CD4-positive, alpha-beta T cell (primary cell): Measurements from ENCODE around the gene LIPK. TPM values are rescaled to one million over a fixed set of nuclear protein-coding genes. Genes with fewer than 3 reads are reported as not detected.

Experiments
- ATAC-seq: fragments of 200-7000 bp; cut with Tn5 transposase; one replicate; pipeline ENCODE4 v1.10.0; 2022; ENCODE audit warnings: mild to moderate bottlenecking; ENCODE audit not compliant: poor library complexity
- CTCF ChIA-PET: fragments of 350-600 bp; sonication (Branson Sonifier 250); formaldehyde crosslinking; loops from one replicate; lab custom pipeline; 2021; ENCODE audit warnings: antibody characterized with exemption, inconsistent platforms; lab: Charles Lee
- POLR2A ChIA-PET: fragments of 350-600 bp; sonication (Branson Sonifier 250); formaldehyde crosslinking; loops from one replicate; lab custom pipeline; 2021; ENCODE audit warnings: antibody characterized with exemption, inconsistent platforms; lab: Charles Lee
- DNase-seq, 14 experiments: peaks; one replicate each; pipeline ENCODE4 v3.0.0-alpha.2; 2013 to 2020; ENCODE audit warnings: mixed read lengths in 2 of 14
- H3K27ac ChIP-seq, 2 donors: one replicate each; pipeline versions ENCODE4 v1.5.1 to v1.7.0; 2013; ENCODE audit warnings: low read length in 2 of 2, low read depth in 1 of 2, mild to moderate bottlenecking in 1 of 2
- H3K27me3 ChIP-seq, 2 experiments: 1 replicate in 1 of 2; 2 replicates in 1 of 2; pipeline versions ENCODE4 v1.6.1 to v1.7.0; 2013; ENCODE audit warnings: low read length in 2 of 2, control low read depth in 1 of 2, mild to moderate bottlenecking in 1 of 2, moderate library complexity in 1 of 2; ENCODE audit not compliant: insufficient read depth in 2 of 2, control insufficient read depth in 1 of 2
- H3K36me3 ChIP-seq: one replicate; pipeline ENCODE4 v1.6.1; 2013; ENCODE audit warnings: low read length, control low read depth; ENCODE audit not compliant: insufficient read depth
- H3K4me1 ChIP-seq: one replicate; pipeline ENCODE4 v1.6.1; 2013; ENCODE audit warnings: low read length, control low read depth; ENCODE audit not compliant: insufficient read depth
- H3K4me3 ChIP-seq: one replicate; pipeline ENCODE4 v1.5.1; 2013; ENCODE audit warnings: mild to moderate bottlenecking, low read length, moderate library complexity
- H3K9me3 ChIP-seq, 2 experiments: 1 replicate in 1 of 2; 2 replicates in 1 of 2; pipeline versions ENCODE4 v1.6.1 to v1.7.0; 2013; ENCODE audit warnings: low read length in 2 of 2, mild to moderate bottlenecking in 2 of 2, control low read depth in 1 of 2, moderate library complexity in 1 of 2; ENCODE audit not compliant: control insufficient read depth in 1 of 2, insufficient read depth in 1 of 2
- H3K27ac Mint-ChIP-seq: one replicate; pipeline ENCODE4 v1.8.0; 2020; ENCODE audit warnings: mixed read lengths
- H3K27me3 Mint-ChIP-seq: one replicate; pipeline ENCODE4 v1.8.0; 2021; ENCODE audit warnings: mixed read lengths
- H3K36me3 Mint-ChIP-seq: one replicate; pipeline ENCODE4 v1.8.0; 2021; ENCODE audit warnings: low read depth, mixed read lengths
- H3K4me1 Mint-ChIP-seq: one replicate; pipeline ENCODE4 v1.8.0; 2021; ENCODE audit warnings: low read depth, mixed read lengths
- H3K4me3 Mint-ChIP-seq: one replicate; pipeline ENCODE4 v1.8.0; 2020; ENCODE audit warnings: mild to moderate bottlenecking, mixed read lengths
- H3K9me3 Mint-ChIP-seq: one replicate; pipeline ENCODE4 v1.8.0; 2020; ENCODE audit warnings: mixed read lengths
- intact Hi-C, 2 experiments: fragments of 100-400 bp; cut with DNase I in 1 of 2; cut with micrococcal nuclease in 1 of 2; formaldehyde crosslinking; loops; one replicate each; pipeline versions ENCODE4 v1.15.1 to v1.9.0; 2023 to 2025; cut with DNase I, micrococcal nuclease
- total RNA-seq, 174 experiments: library from RNA in 2 of 174; stranded (reverse) in 2 of 174; gene quantifications; one replicate each; pipeline ENCODE4 v1.2.3 and lab custom pipeline; 2021 to 2026
- TF ChIP-seq, protein P1 (sequence below): fragments of 200-600 bp; IDR thresholded peaks from one replicate; pipeline ENCODE4 v1.8.0; 2022; ENCODE audit warnings: antibody characterized with exemption, mild to moderate bottlenecking

The LIPK gene
- total RNA-seq, 2 experiments from 2014 or later = not detected

DNA sequence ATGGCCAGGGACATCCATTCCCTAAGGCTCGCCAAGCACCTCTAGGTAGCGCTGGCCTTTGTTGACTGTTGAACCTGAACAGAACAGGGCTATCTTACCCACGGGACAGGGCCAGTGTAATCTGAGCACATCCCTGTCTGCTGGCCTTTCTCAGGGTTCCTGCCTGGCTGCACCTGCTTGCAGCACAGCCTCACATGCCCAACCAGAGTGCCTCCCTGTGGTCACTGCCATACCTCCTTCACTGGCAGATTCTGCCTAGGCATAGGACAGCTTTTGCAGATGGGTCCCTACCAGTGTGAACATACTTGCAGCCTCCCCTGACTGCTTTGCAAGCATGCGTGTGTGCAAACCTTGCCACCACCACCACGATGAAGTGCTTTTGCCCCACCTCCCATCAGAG lies 38.0 kb downstream of the LIPK start:
- Mint-ChIP-seq H3K27me3 (peaks cover 11% of the 10 kb centered on the region), H3K4me3 (no peak overlapping the region), H3K27ac (no peak overlapping the region), H3K9me3 (peaks cover 7% of the 10 kb centered on the region), H3K36me3 (no peaks in the 10 kb centered on the region), H3K4me1 (no peaks in the 10 kb centered on the region)
- Histone ChIP-seq H3K4me3 (no peak overlapping the region), H3K9me3 (peaks cover 4 to 5% of the 10 kb centered on the region in 2 experiments), H3K36me3 (no peaks in the 10 kb centered on the region), H3K4me1 (no peaks in the 10 kb centered on the region), H3K27ac (no peak overlapping the region), H3K27me3 (no peaks in the 10 kb centered on the region)
- DNase-seq (no peak), ATAC-seq (no peak)
- intact Hi-C loops = no loop called here
- ChIA-PET CTCF (no interaction called here), POLR2A (no interaction called here)
- TF ChIP-seq, protein P1, sequence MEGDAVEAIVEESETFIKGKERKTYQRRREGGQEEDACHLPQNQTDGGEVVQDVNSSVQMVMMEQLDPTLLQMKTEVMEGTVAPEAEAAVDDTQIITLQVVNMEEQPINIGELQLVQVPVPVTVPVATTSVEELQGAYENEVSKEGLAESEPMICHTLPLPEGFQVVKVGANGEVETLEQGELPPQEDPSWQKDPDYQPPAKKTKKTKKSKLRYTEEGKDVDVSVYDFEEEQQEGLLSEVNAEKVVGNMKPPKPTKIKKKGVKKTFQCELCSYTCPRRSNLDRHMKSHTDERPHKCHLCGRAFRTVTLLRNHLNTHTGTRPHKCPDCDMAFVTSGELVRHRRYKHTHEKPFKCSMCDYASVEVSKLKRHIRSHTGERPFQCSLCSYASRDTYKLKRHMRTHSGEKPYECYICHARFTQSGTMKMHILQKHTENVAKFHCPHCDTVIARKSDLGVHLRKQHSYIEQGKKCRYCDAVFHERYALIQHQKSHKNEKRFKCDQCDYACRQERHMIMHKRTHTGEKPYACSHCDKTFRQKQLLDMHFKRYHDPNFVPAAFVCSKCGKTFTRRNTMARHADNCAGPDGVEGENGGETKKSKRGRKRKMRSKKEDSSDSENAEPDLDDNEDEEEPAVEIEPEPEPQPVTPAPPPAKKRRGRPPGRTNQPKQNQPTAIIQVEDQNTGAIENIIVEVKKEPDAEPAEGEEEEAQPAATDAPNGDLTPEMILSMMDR = no peak

DNA sequence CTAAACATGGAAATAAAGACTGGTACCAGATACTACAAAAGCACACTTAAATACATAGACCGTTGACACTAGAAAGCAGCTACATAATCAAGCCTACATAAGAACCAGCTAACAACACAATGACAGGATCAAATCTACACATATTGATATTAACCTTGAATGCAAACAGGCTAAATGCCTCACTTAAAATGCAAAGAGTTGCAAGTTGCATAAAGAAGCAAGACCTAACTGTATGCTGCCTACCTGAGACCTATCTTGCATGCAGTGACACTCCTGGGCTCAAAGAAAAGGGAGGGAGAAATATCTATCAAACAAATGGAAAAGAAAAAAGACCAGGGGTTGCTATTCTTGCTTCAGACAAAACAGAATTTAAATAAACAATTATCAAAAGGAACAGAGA lies 39.6 kb downstream of the LIPK start:
- Mint-ChIP-seq H3K9me3 (peaks cover 7% of the 10 kb centered on the region), H3K27ac (no peak overlapping the region), H3K36me3 (no peaks in the 10 kb centered on the region), H3K27me3 (peaks cover 11% of the 10 kb centered on the region), H3K4me3 (no peak overlapping the region), H3K4me1 (no peaks in the 10 kb centered on the region)
- DNase-seq (no peak), ATAC-seq (no peak)
- H3K27me3 ChIP-seq = no peaks in the 10 kb centered on the region
- intact Hi-C loops = no loop called here
- no peak overlapping the region for H3K4me3 ChIP-seq
- H3K4me1 ChIP-seq = no peaks in the 10 kb centered on the region
- TF ChIP-seq, protein P1 = no peak
- CTCF ChIA-PET = interaction anchor here (1.0 kb wide), 1 partner anchor 90 kb away, joined by 3 read pairs; no protein-coding TSS in a partner anchor
- POLR2A ChIA-PET = no interaction called here
- H3K9me3 ChIP-seq = peaks cover 4 to 5% of the 10 kb centered on the region in 2 experiments
- no peak overlapping the region for H3K27ac ChIP-seq
- H3K36me3 ChIP-seq = no peaks in the 10 kb centered on the region

DNA sequence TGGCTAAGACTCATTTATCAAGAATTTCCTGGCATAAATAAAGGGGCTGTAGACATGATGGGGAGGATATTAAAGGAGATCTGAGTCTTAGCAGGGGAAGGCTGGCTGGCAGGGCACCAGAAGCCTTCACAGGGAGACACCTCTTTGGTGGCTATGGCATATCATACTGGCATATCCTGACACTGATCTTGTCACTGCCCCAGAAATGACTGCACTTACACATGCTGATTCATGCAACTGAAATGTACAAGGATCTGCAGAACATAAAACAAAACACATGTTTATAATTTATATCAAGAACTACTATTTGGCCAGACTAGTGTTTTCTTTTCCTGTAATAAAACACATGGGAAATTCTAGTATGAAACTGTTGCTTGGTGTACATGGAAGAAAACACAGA lies 48.2 kb downstream of the LIPK start:
- CTCF ChIA-PET = no interaction called here
- intact Hi-C loops = no loop called here

More for the DNA sequence above, 48.2 kb downstream of the LIPK start:
- no peaks in the 10 kb centered on the region for H3K36me3 ChIP-seq
- no peaks in the 10 kb centered on the region for H3K27me3 ChIP-seq
- TF ChIP-seq, protein P1 = no peak
- Mint-ChIP-seq H3K9me3 (no peaks in the 10 kb centered on the region), H3K27me3 (no peaks in the 10 kb centered on the region), H3K27ac (no peak overlapping the region), H3K36me3 (no peaks in the 10 kb centered on the region), H3K4me3 (no peak overlapping the region), H3K4me1 (no peaks in the 10 kb centered on the region)
- POLR2A ChIA-PET = no interaction called here
- H3K4me3 ChIP-seq = no peak overlapping the region
- no peak overlapping the region for H3K27ac ChIP-seq
- DNase-seq (no peak), ATAC-seq (no peak)
- H3K9me3 ChIP-seq = no peaks in the 10 kb centered on the region
- H3K4me1 ChIP-seq = no peaks in the 10 kb centered on the region
